GM23248 (cell line): Measurements from ENCODE around the gene COG5.

Source experiments
- EZH2 ChIP-seq: fragments of 200-600 bp; sonication (generic); IDR thresholded peaks from 2 replicates; pipeline ENCODE4 v1.6.1; 2018; ENCODE audit warnings: antibody characterized with exemption, mild to moderate bottlenecking; ENCODE audit not compliant: insufficient read depth, poor library complexity, severe bottlenecking
- EZH2phosphoT487 ChIP-seq: fragments of 200-600 bp; sonication (generic); IDR thresholded peaks from 2 replicates; pipeline ENCODE4 v1.6.1; 2018; ENCODE audit warnings: antibody characterized with exemption, moderate library complexity, mild to moderate bottlenecking, low read depth; ENCODE audit not compliant: insufficient read depth

GRCh38 chr7:107596881-107597581, 33.3 kb upstream of the COG5 start:
- TF ChIP-seq EZH2phosphoT487 (no peak), EZH2 (no peak)
